GM12878 (cell line): ENCODE data around the gene DMXL1. TPM values are rescaled to one million over a fixed set of nuclear protein-coding genes. Genes with fewer than 3 reads are reported as not detected.

Source experiments
- ATAC-seq: fragments of 200-7000 bp; cut with Tn5 transposase; 3 replicates; pipeline ENCODE4 v1.9.1; 2020; ENCODE audit warnings: mild to moderate bottlenecking, moderate library complexity
- BruUV-seq: library from RNA; stranded (reverse); fragments of 400-500 nt; replicated peaks from 2 replicates; lab custom pipeline; 2021; lab: Mats Ljungman, UMichigan
- CTCF ChIA-PET: fragments of 300-600 bp; sonication (Branson Sonifier 250); formaldehyde crosslinking; extraction: SDS; loops from one replicate; lab custom pipeline; 2021; ENCODE audit warnings: inconsistent platforms; lab: Yijun Ruan, JAX
- POLR2A ChIA-PET: fragments of 350-600 bp; formaldehyde crosslinking; extraction: SDS; loops from one replicate; lab custom pipeline; 2021; ENCODE audit warnings: inconsistent platforms; lab: Charles Lee
- RAD21 ChIA-PET: fragments of 300-600 bp; sonication (Branson Sonifier 250); formaldehyde crosslinking; loops from one replicate; lab custom pipeline; 2023; ENCODE audit warnings: antibody characterized with exemption; ENCODE audit not compliant: unreplicated experiment; lab: Charles Lee
- SMC1A ChIA-PET: fragments of 300-600 bp; sonication (Branson Sonifier 250); formaldehyde crosslinking; loops from one replicate; lab custom pipeline; 2023; ENCODE audit not compliant: unreplicated experiment, uncharacterized antibody; lab: Charles Lee
- DNase-seq: peaks from one replicate; pipeline ENCODE4 v3.0.0-alpha.2; 2011; ENCODE audit warnings: low read depth, low spot score
- FAIRE-seq: peaks from 3 replicates; lab custom pipeline; 2011; peaks lifted over from hg19 to GRCh38; lab: Jason Lieb, UNC
- H2AFZ ChIP-seq: 2 replicates; pipeline ENCODE4 v1.6.0; 2011; ENCODE audit warnings: low read depth, low read length, control low read depth; ENCODE audit not compliant: control insufficient read depth
- H3K27ac ChIP-seq: 2 replicates; pipeline ENCODE4 v1.5.1; 2011; ENCODE audit warnings: control low read depth; ENCODE audit not compliant: control insufficient read depth, insufficient read depth
- H3K27me3 ChIP-seq, 2 experiments: replicated peaks in 1 of 2; 2 replicates each; pipeline versions ENCODE4 v1.6.0 to v1.6.1; 2011; ENCODE audit warnings: low read length in 1 of 2; ENCODE audit not compliant: control insufficient read depth in 2 of 2, insufficient read depth in 2 of 2
- H3K36me3 ChIP-seq, 2 experiments: 2 replicates each; pipeline ENCODE4 v1.5.1; 2011; ENCODE audit warnings: low read length in 1 of 2; ENCODE audit not compliant: control insufficient read depth in 2 of 2, insufficient read depth in 2 of 2
- H3K4me1 ChIP-seq: 2 replicates; pipeline ENCODE4 v1.6.1; 2011; ENCODE audit warnings: mild to moderate bottlenecking, low read length, moderate library complexity, mixed read lengths; ENCODE audit not compliant: control insufficient read depth, insufficient read depth
- H3K4me2 ChIP-seq: 2 replicates; pipeline ENCODE4 v1.6.0; 2011; ENCODE audit warnings: control low read depth; ENCODE audit not compliant: control insufficient read depth, insufficient read depth
- H3K4me3 ChIP-seq: fragments of 200-600 bp; sonication (generic); 2 replicates; pipeline ENCODE4 v1.5.1; 2016
- H3K79me2 ChIP-seq: 2 replicates; pipeline ENCODE4 v1.6.0; 2011; ENCODE audit warnings: low read length; ENCODE audit not compliant: control insufficient read depth, insufficient read depth
- H3K9ac ChIP-seq: 2 replicates; pipeline ENCODE4 v1.8.0; 2011; ENCODE audit warnings: low read length, control low read depth, mixed read lengths; ENCODE audit not compliant: control insufficient read depth, insufficient read depth
- H3K9me3 ChIP-seq: replicated peaks from 3 replicates; pipeline ENCODE4 v1.5.1; 2011; ENCODE audit warnings: mild to moderate bottlenecking, low read length; ENCODE audit not compliant: control insufficient read depth, insufficient read depth
- H4K20me1 ChIP-seq: 2 replicates; pipeline ENCODE4 v1.6.0; 2011; ENCODE audit not compliant: control insufficient read depth, insufficient read depth
- ATF7 ChIP-seq: fragments of 450-650 bp; IDR thresholded peaks from 2 replicates; pipeline ENCODE4 v1.6.1; 2016; ENCODE audit warnings: low read depth, mild to moderate bottlenecking
- BMI1 ChIP-seq: fragments of 450-650 bp; IDR thresholded peaks from 2 replicates; pipeline ENCODE4 v1.6.1; 2016; ENCODE audit warnings: mild to moderate bottlenecking, moderate library complexity, borderline replicate concordance
- CHD1 ChIP-seq: IDR thresholded peaks from 2 replicates; pipeline ENCODE4 v1.6.1; 2012; ENCODE audit warnings: low read depth, low read length, improper control_type of control experiment
- DPF2 ChIP-seq: fragments of 450-650 bp; IDR thresholded peaks from 2 replicates; pipeline ENCODE4 v1.6.1; 2017; ENCODE audit warnings: mild to moderate bottlenecking
- FOXK2 ChIP-seq: fragments of 450-650 bp; IDR thresholded peaks from 2 replicates; pipeline ENCODE4 v1.6.1; 2017; ENCODE audit warnings: mild to moderate bottlenecking, moderate library complexity
- MTA2 ChIP-seq: fragments of 450-650 bp; IDR thresholded peaks from 2 replicates; pipeline ENCODE4 v1.6.1; 2016; ENCODE audit warnings: low read depth, mild to moderate bottlenecking, moderate library complexity
- POLR2A ChIP-seq: IDR thresholded peaks from 2 replicates; pipeline ENCODE4 v1.6.1; 2011; ENCODE audit warnings: low read depth, mild to moderate bottlenecking, low read length
- SPI1 ChIP-seq: IDR thresholded peaks from 2 replicates; pipeline ENCODE4 v1.6.1; 2011; ENCODE audit warnings: low read depth, mild to moderate bottlenecking, low read length, moderate library complexity, borderline replicate concordance; ENCODE audit not compliant: insufficient read depth
- ZBTB40 ChIP-seq: fragments of 450-650 bp; IDR thresholded peaks from 2 replicates; pipeline ENCODE4 v1.6.1; 2016; ENCODE audit warnings: mild to moderate bottlenecking, moderate library complexity, borderline replicate concordance
- ZNF24 ChIP-seq: fragments of 450-650 bp; IDR thresholded peaks from 2 replicates; pipeline ENCODE4 v1.6.1; 2017; ENCODE audit warnings: antibody characterized with exemption, mild to moderate bottlenecking
- in situ Hi-C: fragments of 300-500 bp; cut with MboI; formaldehyde crosslinking; loops from 9 replicates; pipeline ENCODE4 v1.14.3; 2018; ENCODE audit warnings: mixed read lengths
- intact Hi-C: fragments of 100-400 bp; cut with micrococcal nuclease; formaldehyde crosslinking; loops from one replicate; pipeline ENCODE4 v1.14.2; 2022; ENCODE audit not compliant: unreplicated experiment
- polyA plus RNA-seq, 11 experiments: library from polyadenylated mRNA; depleted of rRNA in 4 of 11; unstranded in 6 of 11; stranded (reverse) in 5 of 11; fragments of >200 nt; fragmentation: Nextera tagmentation in 4 of 11; fragmentation: Illumina TruSeq in 1 of 11; extraction: Ambion mirVana in 4 of 11; extraction: Trizol in 1 of 11; gene quantifications; 1 replicate in 1 of 11; 2 replicates in 10 of 11; pipeline versions ENCODE4 v1.2.1 to v1.2.3, GENCODE V29; 2011 to 2016; ENCODE audit warnings: inconsistent platforms in 2 of 11, missing spikeins in 2 of 11, low read depth in 1 of 11
- total RNA-seq, 4 experiments: library from RNA; depleted of rRNA in 3 of 4; stranded (reverse); fragments of >200 nt in 3 of 4; fragmentation: Illumina TruSeq in 1 of 4; extraction: Trizol in 1 of 4; gene quantifications; 2 replicates each; pipeline versions ENCODE4 v1.2.1 to v1.2.3, GENCODE V29; 2013 to 2021

The DMXL1 gene
- total and polyA plus RNA-seq, 10 of the 15 experiments (the other 5 are each of a cell fraction or from before 2014, with no cell fraction given) = 9.1 to 67.7 (median 34.1) TPM

GRCh38 chr5:119220576-119221197 is 149.8 kb downstream of the DMXL1 start (continued):
- 0 out of 2 replicates have a peak, but pooled peaks have one; percentile 17 for TF ChIP-seq BMI1
- TF ChIP-seq ZBTB40 = no peak
- peak; percentile 59; the same call in 1 of the 2 replicates for TF ChIP-seq DPF2
- TF ChIP-seq ZNF24 = peak; percentile 80; the same call in 1 of the 2 replicates
- peak; percentile 98 for TF ChIP-seq ATF7
- TF ChIP-seq SPI1 = peak; percentile 90
- no peak for TF ChIP-seq POLR2A
- no peak for TF ChIP-seq CHD1
- no peak for TF ChIP-seq FOXK2

- Histone ChIP-seq H3K4me3 (no peak overlapping the region), H3K27ac (no peak overlapping the region), H4K20me1 (no peaks in the 10 kb centered on the region), H3K4me2 (no peak overlapping the region), H3K9ac (no peak overlapping the region), H3K27me3 (no peaks in the 10 kb centered on the region), H3K36me3 (peaks cover 0 to 5% of the 10 kb centered on the region in 2 experiments; a peak in 2 of 4 replicates), H3K4me1 (peaks cover 6% of the 10 kb centered on the region; the same call in 1 of the 2 replicates), H2AFZ (no peak overlapping the region), H3K79me2 (no peaks in the 10 kb centered on the region), H3K9me3 (no peaks in the 10 kb centered on the region)
- ATAC-seq (no peak), DNase-seq (no peak), FAIRE-seq (no peak)
- ChIA-PET CTCF (interaction anchor here (0.5 to 3.2 kb wide), 10 partner anchors 18 to 234 kb away, joined by 3 to 17 read pairs (median 3); no protein-coding TSS in a partner anchor), POLR2A (interaction anchor here (0.6 kb wide), 1 partner anchor 336 kb away, joined by 4 read pairs; no protein-coding TSS in a partner anchor), RAD21 (interaction anchor here (0.8 to 2.3 kb wide), 8 partner anchors 47 to 236 kb away, joined by 3 to 12 read pairs (median 4); no protein-coding TSS in a partner anchor), SMC1A (interaction anchor here (0.7 to 3.8 kb wide), 14 partner anchors 11 to 236 kb away, joined by 3 to 12 read pairs (median 6); no protein-coding TSS in a partner anchor)
- no TSS peak for BruUV-seq
- in situ Hi-C loops = no loop called here
- TF ChIP-seq MTA2 (no peak), ZBTB40 (peak; percentile 54; the same call in 1 of the 2 replicates)
- intact Hi-C loops = loop anchor here (5.0 kb wide), 1 partner anchor 234 kb away; the partner anchor contains the start of gene DTWD2
Measured at GRCh38 chr5:119221330-119221729, 150.4 kb downstream of the DMXL1 start.
